Ishikawa (cell line): ENCODE data around the gene ITGA11.

Experiments used
- CEBPB ChIP-seq: IDR thresholded peaks from 2 replicates; pipeline ENCODE4 v1.6.1; 2012
- CREB1 ChIP-seq: IDR thresholded peaks from 2 replicates; pipeline ENCODE4 v1.6.1; 2012; ENCODE audit warnings: low read depth
- EGR1 ChIP-seq: IDR thresholded peaks from 2 replicates; pipeline ENCODE4 v1.6.1; 2012
- EP300 ChIP-seq: IDR thresholded peaks from 2 replicates; pipeline ENCODE4 v1.6.1; 2012; ENCODE audit warnings: borderline replicate concordance
- FOXM1 ChIP-seq: IDR thresholded peaks from 2 replicates; pipeline ENCODE4 v1.6.1; 2012; ENCODE audit warnings: low read depth, borderline replicate concordance
- MAX ChIP-seq: IDR thresholded peaks from 2 replicates; pipeline ENCODE4 v1.6.1; 2012
- NFIC ChIP-seq: IDR thresholded peaks from 2 replicates; pipeline ENCODE4 v1.6.1; 2012
- RAD21 ChIP-seq: IDR thresholded peaks from 2 replicates; pipeline ENCODE4 v1.6.1; 2012; ENCODE audit warnings: low read depth
- REST ChIP-seq: IDR thresholded peaks from 2 replicates; pipeline ENCODE4 v1.6.1; 2012; ENCODE audit warnings: low read depth, mild to moderate bottlenecking
- TAF1 ChIP-seq: IDR thresholded peaks from 2 replicates; pipeline ENCODE4 v1.6.1; 2012; ENCODE audit warnings: low read depth, mild to moderate bottlenecking
- TCF12 ChIP-seq: IDR thresholded peaks from 2 replicates; pipeline ENCODE4 v1.6.1; 2012; ENCODE audit warnings: low read depth
- TEAD4 ChIP-seq: IDR thresholded peaks from 2 replicates; pipeline ENCODE4 v1.6.1; 2012
- USF1 ChIP-seq: IDR thresholded peaks from 2 replicates; pipeline ENCODE4 v1.6.1; 2012
- YY1 ChIP-seq: IDR thresholded peaks from 2 replicates; pipeline ENCODE4 v1.6.1; 2012; ENCODE audit warnings: low read depth
- ZBTB7A ChIP-seq: IDR thresholded peaks from 2 replicates; pipeline ENCODE4 v1.6.1; 2012; ENCODE audit warnings: low read depth

The ITGA11 gene

GRCh38 chr15:68317281-68318007, 114.5 kb downstream of the ITGA11 start:
- TF ChIP-seq NFIC, result no peak

- TF ChIP-seq FOXM1 (no peak), RAD21 (peak; percentile 18; the same call in 1 of the 2 replicates)
Measured at GRCh38 chr15:68316061-68316804, 115.7 kb downstream of the ITGA11 start.

- no peak for TF ChIP-seq CREB1
- TF ChIP-seq EP300, result no peak
- no peak for TF ChIP-seq TCF12
- TF ChIP-seq EGR1, result no peak
- no peak for TF ChIP-seq USF1
- no peak for TF ChIP-seq MAX
- no peak for TF ChIP-seq CEBPB
- no peak for TF ChIP-seq TEAD4
- TF ChIP-seq RAD21, result no peak
- no peak for TF ChIP-seq TAF1
- TF ChIP-seq NFIC, result no peak
- TF ChIP-seq FOXM1, result no peak
- no peak for TF ChIP-seq YY1
- no peak for TF ChIP-seq ZBTB7A
- TF ChIP-seq REST, result no peak
Measured at GRCh38 chr15:68315495-68316031, 116.4 kb downstream of the ITGA11 start.

- TF ChIP-seq TCF12 (no peak), RAD21 (no peak), TAF1 (no peak), CREB1 (no peak), REST (no peak), EGR1 (no peak), YY1 (no peak), TEAD4 (no peak), EP300 (no peak), MAX (no peak), NFIC (no peak), ZBTB7A (no peak), FOXM1 (no peak), USF1 (no peak), CEBPB (no peak)
Measured at GRCh38 chr15:68315035-68315434, 116.9 kb downstream of the ITGA11 start.

- TF ChIP-seq RAD21 (no peak), ZBTB7A (no peak), TCF12 (no peak), YY1 (no peak), FOXM1 (no peak), TEAD4 (no peak), REST (no peak), EP300 (no peak), NFIC (no peak), TAF1 (no peak), EGR1 (no peak), CEBPB (no peak), MAX (no peak), CREB1 (no peak), USF1 (no peak)
Measured at GRCh38 chr15:68314563-68314962, 117.4 kb downstream of the ITGA11 start.
